OCI-LY7 (cell line): ENCODE measurements around the gene ADGRD2. TPM values are rescaled to one million over a fixed set of nuclear protein-coding genes. Genes with fewer than 3 reads are reported as not detected.

Experiments
- BruUV-seq: library from RNA; stranded (reverse); fragments of 400-500 nt; replicated peaks from 2 replicates; lab custom pipeline; 2021; lab: Mats Ljungman, UMichigan
- CTCF ChIA-PET: fragments of 300-600 bp; sonication (Branson Sonifier 250); formaldehyde crosslinking; loops from one replicate; lab custom pipeline; 2022; ENCODE audit warnings: antibody characterized with exemption; ENCODE audit not compliant: unreplicated experiment; lab: Charles Lee
- POLR2A ChIA-PET: fragments of 300-600 bp; sonication (Branson Sonifier 250); formaldehyde crosslinking; loops from one replicate; lab custom pipeline; 2022; ENCODE audit warnings: antibody characterized with exemption; lab: Charles Lee
- DNase-seq: peaks from one replicate; pipeline ENCODE4 v3.0.0-alpha.2; 2015; ENCODE audit warnings: low spot score
- H2AFZ ChIP-seq: fragments of 200-600 bp; sonication (generic), shearing (Covaris generic); 2 replicates; pipeline ENCODE4 v1.6.1; 2014; ENCODE audit warnings: mild to moderate bottlenecking, antibody characterized with exemption, low read length, moderate library complexity
- H3K27ac ChIP-seq: fragments of 200-600 bp; sonication (generic); 2 replicates; pipeline ENCODE4 v1.5.1; 2014; ENCODE audit warnings: mixed run types, low read depth, mild to moderate bottlenecking, moderate library complexity, low read length, inconsistent platforms; ENCODE audit not compliant: poor library complexity, severe bottlenecking
- H3K36me3 ChIP-seq: fragments of 200-600 bp; sonication (generic); 2 replicates; pipeline ENCODE4 v1.6.1; 2014; ENCODE audit warnings: mild to moderate bottlenecking, antibody characterized with exemption, low read length, moderate library complexity, mixed read lengths; ENCODE audit not compliant: insufficient read depth
- H3K4me1 ChIP-seq: fragments of 200-600 bp; sonication (generic); 2 replicates; pipeline ENCODE4 v1.5.1; 2014; ENCODE audit warnings: mild to moderate bottlenecking, low read length; ENCODE audit not compliant: insufficient read depth, poor library complexity, severe bottlenecking
- H3K4me2 ChIP-seq: fragments of 200-600 bp; sonication (generic); 2 replicates; pipeline ENCODE4 v1.6.1; 2014; ENCODE audit warnings: mild to moderate bottlenecking, low read length
- H3K4me3 ChIP-seq: fragments of 200-600 bp; sonication (generic); 2 replicates; pipeline ENCODE4 v1.5.1; 2014; ENCODE audit warnings: mild to moderate bottlenecking, low read depth, low read length; ENCODE audit not compliant: poor library complexity, severe bottlenecking
- H3K79me2 ChIP-seq: fragments of 200-600 bp; sonication (generic); 2 replicates; pipeline ENCODE4 v1.6.1; 2016; ENCODE audit warnings: low read depth, mild to moderate bottlenecking, low read length, moderate library complexity, mixed read lengths; ENCODE audit not compliant: insufficient read depth
- H3K9me2 ChIP-seq: fragments of 200-600 bp; sonication (generic); 2 replicates; pipeline ENCODE4 v1.6.1; 2016; ENCODE audit warnings: mild to moderate bottlenecking, low read length, mixed read lengths; ENCODE audit not compliant: insufficient read depth
- H3K9me3 ChIP-seq: fragments of 200-600 bp; sonication (generic); 2 replicates; pipeline ENCODE4 v1.6.1; 2014; ENCODE audit warnings: mild to moderate bottlenecking, mixed run types, low read length, mixed read lengths
- H4K20me1 ChIP-seq: fragments of 200-600 bp; sonication (generic); 2 replicates; pipeline ENCODE4 v1.6.1; 2014; ENCODE audit warnings: mild to moderate bottlenecking, antibody characterized with exemption, low read length, moderate library complexity, mixed read lengths; ENCODE audit not compliant: insufficient read depth
- CTCF ChIP-seq: fragments of 200-600 bp; sonication (generic); conservative IDR thresholded peaks from 2 replicates; pipeline ENCODE4 v1.5.1; 2014; ENCODE audit warnings: mild to moderate bottlenecking, antibody characterized with exemption, low read length, moderate library complexity, mixed read lengths
- EZH2phosphoT487 ChIP-seq: fragments of 200-600 bp; sonication (generic); IDR thresholded peaks from 2 replicates; pipeline ENCODE4 v1.6.1; 2018; ENCODE audit warnings: low read depth, borderline replicate concordance, mild to moderate bottlenecking, mixed run types, antibody characterized with exemption, low read length, moderate library complexity, mixed read lengths
- intact Hi-C: fragments of 100-400 bp; cut with micrococcal nuclease; formaldehyde crosslinking; loops from one replicate; pipeline ENCODE4 v1.10.0; 2022; ENCODE audit not compliant: unreplicated experiment
- total RNA-seq, 2 experiments: library from RNA; depleted of rRNA in 1 of 2; stranded (reverse); fragments of >200 nt in 1 of 2; shearing (Covaris generic) in 1 of 2; gene quantifications; 2 replicates each; pipeline ENCODE4 v1.2.3, GENCODE V29; 2014 to 2022

The ADGRD2 gene
- total RNA-seq, 2 experiments from 2014 or later: not detected

- no TSS peak for BruUV-seq
- ChIA-PET POLR2A (no interaction called here), CTCF (no interaction called here)
- Histone ChIP-seq H3K4me2 (no peak overlapping the region), H3K9me2 (no peaks in the 10 kb centered on the region), H3K9me3 (no peaks in the 10 kb centered on the region), H2AFZ (no peak overlapping the region), H3K4me3 (no peak overlapping the region), H3K27ac (no peak overlapping the region), H3K36me3 (no peaks in the 10 kb centered on the region), H4K20me1 (no peaks in the 10 kb centered on the region), H3K4me1 (no peaks in the 10 kb centered on the region), H3K79me2 (no peaks in the 10 kb centered on the region)
- no peak for TF ChIP-seq CTCF
- TF ChIP-seq EZH2phosphoT487: no peak
- DNase-seq: no peak
- intact Hi-C loops: loop anchor here (2.0 kb wide), 1 partner anchor 28 kb away; no protein-coding TSS in a partner anchor
Observed at GRCh38 chr9:124447297-124447661, 3.0 kb upstream of the ADGRD2 start.

- Histone ChIP-seq H2AFZ (no peak overlapping the region), H3K9me2 (no peaks in the 10 kb centered on the region), H3K4me1 (no peaks in the 10 kb centered on the region), H3K4me3 (no peak overlapping the region), H3K27ac (no peak overlapping the region), H4K20me1 (no peaks in the 10 kb centered on the region), H3K9me3 (no peaks in the 10 kb centered on the region), H3K79me2 (no peaks in the 10 kb centered on the region), H3K4me2 (no peak overlapping the region), H3K36me3 (no peaks in the 10 kb centered on the region)
- TF ChIP-seq CTCF: no peak
- no peak for TF ChIP-seq EZH2phosphoT487
- no TSS peak for BruUV-seq
- ChIA-PET POLR2A (no interaction called here), CTCF (no interaction called here)
- DNase-seq: no peak
- intact Hi-C loops: no loop called here
Observed at GRCh38 chr9:124448019-124448418, 2.2 kb upstream of the ADGRD2 start.

GRCh38 chr9:124449381-124450151, 685 bp upstream of the ADGRD2 start:
- Histone ChIP-seq H3K36me3 (no peaks in the 10 kb centered on the region), H3K9me3 (no peaks in the 10 kb centered on the region), H3K79me2 (no peaks in the 10 kb centered on the region), H3K27ac (no peak overlapping the region), H3K4me3 (no peak overlapping the region), H3K4me2 (no peak overlapping the region), H3K4me1 (no peaks in the 10 kb centered on the region), H3K9me2 (no peaks in the 10 kb centered on the region), H4K20me1 (no peaks in the 10 kb centered on the region), H2AFZ (no peak overlapping the region)
- no TSS peak for BruUV-seq
- DNase-seq: no peak
- ChIA-PET CTCF (no interaction called here), POLR2A (no interaction called here)
- intact Hi-C loops: no loop called here
- TF ChIP-seq CTCF: no peak
- TF ChIP-seq EZH2phosphoT487: no peak
